WTC11 (cell line): Measurements from ENCODE around the gene TWIST2. TPM values are rescaled to one million over a fixed set of nuclear protein-coding genes. Genes with fewer than 3 reads are reported as not detected.

Source experiments
- ATAC-seq: fragments of 200-7000 bp; cut with Tn5 transposase; 2 replicates; pipeline ENCODE4 v1.10.0; 2021; ENCODE audit warnings: mild to moderate bottlenecking, moderate library complexity
- CTCF ChIA-PET: fragments of 300-600 bp; sonication (Branson Sonifier 250); formaldehyde crosslinking; loops from one replicate; lab custom pipeline; 2021; ENCODE audit warnings: antibody characterized with exemption; lab: Charles Lee
- POLR2A ChIA-PET: fragments of 350-600 bp; sonication (Branson Sonifier 250); formaldehyde crosslinking; loops from one replicate; lab custom pipeline; 2021; ENCODE audit warnings: antibody characterized with exemption; lab: Charles Lee
- DNase-seq: peaks from one replicate; pipeline ENCODE4 v3.0.0; 2021; ENCODE audit warnings: low spot score
- H3K27ac Mint-ChIP-seq: 2 replicates; pipeline ENCODE4 v1.8.0; 2021; ENCODE audit warnings: mixed read lengths
- H3K27me3 Mint-ChIP-seq: 2 replicates; pipeline ENCODE4 v1.8.0; 2021; ENCODE audit warnings: low read depth, mild to moderate bottlenecking, moderate library complexity, mixed read lengths
- H3K36me3 Mint-ChIP-seq: 2 replicates; pipeline ENCODE4 v1.8.0; 2021; ENCODE audit warnings: mixed read lengths
- H3K4me1 Mint-ChIP-seq: 2 replicates; pipeline ENCODE4 v1.8.0; 2022; ENCODE audit warnings: mixed read lengths
- H3K4me3 Mint-ChIP-seq: 2 replicates; pipeline ENCODE4 v1.8.0; 2021; ENCODE audit warnings: mild to moderate bottlenecking, moderate library complexity, mixed read lengths
- H3K9me3 Mint-ChIP-seq: 2 replicates; pipeline ENCODE4 v1.8.0; 2021; ENCODE audit warnings: mixed read lengths
- ARID4B ChIP-seq: sonication (generic); formaldehyde crosslinking; IDR thresholded peaks from 2 replicates; pipeline ENCODE4 v1.8.0; 2023; ENCODE audit warnings: missing genetic modification reagents, mild to moderate bottlenecking, borderline replicate concordance
- CDX4 ChIP-seq: fragments of 250-450 bp; sonication (Bioruptor Pico); IDR thresholded peaks from 2 replicates; pipeline ENCODE4 v1.9.0; 2021; ENCODE audit warnings: moderate library complexity, mild to moderate bottlenecking, inconsistent platforms, borderline replicate concordance
- GRHL2 ChIP-seq: fragments of 250-450 bp; sonication (Bioruptor Pico); IDR thresholded peaks from 2 replicates; pipeline ENCODE4 v1.8.0; 2022; ENCODE audit warnings: mild to moderate bottlenecking, moderate library complexity; ENCODE audit not compliant: insufficient replicate concordance, severe bottlenecking
- IRF2 ChIP-seq: sonication (generic); formaldehyde crosslinking; IDR thresholded peaks from 2 replicates; pipeline ENCODE4 v1.8.0; 2022; ENCODE audit warnings: low read depth, missing genetic modification reagents, borderline replicate concordance
- MXD4 ChIP-seq: fragments of 250-450 bp; sonication (Bioruptor Pico); IDR thresholded peaks from 2 replicates; pipeline ENCODE4 v1.8.0; 2021; ENCODE audit warnings: mild to moderate bottlenecking, moderate library complexity, borderline replicate concordance
- MYBL2 ChIP-seq: sonication (generic); formaldehyde crosslinking; IDR thresholded peaks from 2 replicates; pipeline ENCODE4 v1.8.1; 2023; ENCODE audit warnings: mild to moderate bottlenecking, moderate library complexity, missing genetic modification reagents
- NFATC4 ChIP-seq: fragments of 250-450 bp; sonication (Bioruptor Pico); IDR thresholded peaks from 2 replicates; pipeline ENCODE4 v1.9.0; 2021; ENCODE audit warnings: mild to moderate bottlenecking
- PREB ChIP-seq: sonication (generic); formaldehyde crosslinking; IDR thresholded peaks from 2 replicates; pipeline ENCODE4 v1.8.1; 2022; ENCODE audit warnings: mild to moderate bottlenecking, missing genetic modification reagents, moderate library complexity, borderline replicate concordance
- PRRX2 ChIP-seq: fragments of 250-450 bp; sonication (Bioruptor Pico); IDR thresholded peaks from 2 replicates; pipeline ENCODE4 v1.8.0; 2021; ENCODE audit warnings: mild to moderate bottlenecking
- SOX15 ChIP-seq: fragments of 250-450 bp; sonication (Bioruptor Pico); IDR thresholded peaks from 2 replicates; pipeline ENCODE4 v1.9.0; 2021; ENCODE audit warnings: mild to moderate bottlenecking
- TEAD4 ChIP-seq: sonication (generic); formaldehyde crosslinking; IDR thresholded peaks from 2 replicates; pipeline ENCODE4 v1.8.0; 2022; ENCODE audit warnings: mild to moderate bottlenecking, missing genetic modification reagents
- ZBTB21 ChIP-seq: sonication (generic); formaldehyde crosslinking; IDR thresholded peaks from 2 replicates; pipeline ENCODE4 v1.8.1; 2023; ENCODE audit warnings: mild to moderate bottlenecking, missing genetic modification reagents, borderline replicate concordance
- ZMAT4 ChIP-seq: fragments of 250-450 bp; sonication (Bioruptor Pico); IDR thresholded peaks from 2 replicates; pipeline ENCODE4 v1.9.0; 2021; ENCODE audit warnings: mild to moderate bottlenecking
- ZNF219 ChIP-seq: sonication (generic); formaldehyde crosslinking; IDR thresholded peaks from 2 replicates; pipeline ENCODE4 v1.8.0; 2023; ENCODE audit warnings: missing genetic modification reagents, mild to moderate bottlenecking, borderline replicate concordance
- ZNF281 ChIP-seq: sonication (generic); formaldehyde crosslinking; IDR thresholded peaks from 2 replicates; pipeline ENCODE4 v1.8.0; 2023; ENCODE audit warnings: mild to moderate bottlenecking, missing genetic modification reagents
- ZNF416 ChIP-seq: fragments of 250-450 bp; sonication (Bioruptor Pico); IDR thresholded peaks from 2 replicates; pipeline ENCODE4 v1.9.0; 2021; ENCODE audit warnings: mild to moderate bottlenecking, inconsistent platforms
- ZNF671 ChIP-seq: fragments of 250-450 bp; sonication (Bioruptor Pico); IDR thresholded peaks from 2 replicates; pipeline ENCODE4 v1.8.0; 2021; ENCODE audit warnings: mild to moderate bottlenecking
- total RNA-seq: library from RNA; stranded (reverse); gene quantifications from 3 replicates; pipeline ENCODE4 v1.2.3, GENCODE V29; 2021
- TF ChIP-seq, protein P1 (sequence below): sonication (generic); formaldehyde crosslinking; IDR thresholded peaks from 2 replicates; pipeline ENCODE4 v1.8.1; 2023; ENCODE audit warnings: mild to moderate bottlenecking, missing genetic modification reagents
- TF ChIP-seq, protein P2 (sequence below): sonication (generic); formaldehyde crosslinking; IDR thresholded peaks from 2 replicates; pipeline ENCODE4 v1.8.0; 2022; ENCODE audit warnings: mild to moderate bottlenecking, missing genetic modification reagents

Gene TWIST2
- total RNA-seq, 1 experiment from 2014 or later = 5.7 TPM

- no peak for TF ChIP-seq ZMAT4 (CRISPR knock-in tag)
- no peak for TF ChIP-seq ZNF416 (CRISPR knock-in tag)
- TF ChIP-seq MXD4 = no peak
- TF ChIP-seq, all 79 proteins: peak for 0
Measured at GRCh38 chr2:238891457-238892203, 43.7 kb downstream of the TWIST2 start (continued).

DNA sequence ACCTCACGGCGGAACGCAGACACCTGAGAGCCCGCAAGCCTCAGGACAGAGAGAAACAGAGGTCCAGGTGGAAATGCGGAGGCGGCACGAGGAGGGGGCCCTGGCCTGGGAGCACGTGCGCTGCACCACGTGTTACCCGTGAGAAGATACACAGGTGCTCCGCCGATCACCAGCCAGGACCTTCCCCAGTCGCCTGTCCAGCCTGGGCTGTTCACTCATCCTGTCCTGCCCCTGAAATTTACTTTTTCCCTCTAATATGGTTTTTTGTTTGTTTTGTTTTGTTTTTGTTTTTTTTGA is 44.3 kb downstream of the TWIST2 start:
- peaks cover 2% of the 10 kb centered on the region; the same call in 1 of the 2 replicates for H3K4me1 Mint-ChIP-seq
- TF ChIP-seq PREB (no peak), ZNF671 (CRISPR knock-in tag) (no peak), ZBTB21 (no peak), SOX15 (CRISPR knock-in tag) (no peak), ARID4B (CRISPR knock-in tag) (no peak), ZNF219 (CRISPR knock-in tag) (no peak), MYBL2 (CRISPR knock-in tag) (no peak)
- no peak for DNase-seq
- ChIA-PET POLR2A (no interaction called here), CTCF (no interaction called here)
- no peaks in the 10 kb centered on the region for H3K27me3 Mint-ChIP-seq
- no peak overlapping the region for H3K27ac Mint-ChIP-seq
- H3K36me3 Mint-ChIP-seq = peaks cover 4% of the 10 kb centered on the region; the same call in 1 of the 2 replicates
- ATAC-seq = no peak
- H3K9me3 Mint-ChIP-seq = peaks cover 5% of the 10 kb centered on the region
- H3K4me3 Mint-ChIP-seq = no peak overlapping the region

DNA sequence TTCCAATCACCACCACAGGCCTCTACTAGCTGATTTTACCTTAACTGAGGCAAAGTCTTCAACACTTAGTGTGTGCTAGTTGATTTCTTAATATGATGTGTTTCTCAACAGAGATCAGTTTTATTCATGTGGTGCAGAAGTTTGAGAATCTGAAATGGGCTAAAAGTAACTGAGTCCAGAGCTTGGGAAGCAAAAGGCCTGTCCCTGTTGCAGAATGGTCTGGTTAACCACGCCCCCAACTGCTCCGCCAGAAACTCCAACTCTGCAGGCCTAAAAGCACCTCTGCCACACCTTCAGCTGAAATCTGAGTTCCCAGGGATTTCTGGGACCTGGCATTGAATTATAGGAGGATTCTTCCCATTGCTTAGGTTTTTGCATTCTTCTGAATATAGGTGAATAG is 44.9 kb downstream of the TWIST2 start:
- H3K36me3 Mint-ChIP-seq = no peaks in the 10 kb centered on the region
- no peak overlapping the region for H3K4me3 Mint-ChIP-seq
- no peaks in the 10 kb centered on the region for H3K27me3 Mint-ChIP-seq
- no peaks in the 10 kb centered on the region for H3K9me3 Mint-ChIP-seq
- CTCF ChIA-PET = interaction anchor here (0.7 to 1.2 kb wide), 2 partner anchors 17 to 20 kb away, joined by 3 to 9 read pairs; no protein-coding TSS in a partner anchor
- no peak for DNase-seq
- no peak for ATAC-seq
- H3K27ac Mint-ChIP-seq = no peak overlapping the region
- POLR2A ChIA-PET = no interaction called here
- H3K4me1 Mint-ChIP-seq = peaks cover 2% of the 10 kb centered on the region; the same call in 1 of the 2 replicates
- TF ChIP-seq, protein P1, sequence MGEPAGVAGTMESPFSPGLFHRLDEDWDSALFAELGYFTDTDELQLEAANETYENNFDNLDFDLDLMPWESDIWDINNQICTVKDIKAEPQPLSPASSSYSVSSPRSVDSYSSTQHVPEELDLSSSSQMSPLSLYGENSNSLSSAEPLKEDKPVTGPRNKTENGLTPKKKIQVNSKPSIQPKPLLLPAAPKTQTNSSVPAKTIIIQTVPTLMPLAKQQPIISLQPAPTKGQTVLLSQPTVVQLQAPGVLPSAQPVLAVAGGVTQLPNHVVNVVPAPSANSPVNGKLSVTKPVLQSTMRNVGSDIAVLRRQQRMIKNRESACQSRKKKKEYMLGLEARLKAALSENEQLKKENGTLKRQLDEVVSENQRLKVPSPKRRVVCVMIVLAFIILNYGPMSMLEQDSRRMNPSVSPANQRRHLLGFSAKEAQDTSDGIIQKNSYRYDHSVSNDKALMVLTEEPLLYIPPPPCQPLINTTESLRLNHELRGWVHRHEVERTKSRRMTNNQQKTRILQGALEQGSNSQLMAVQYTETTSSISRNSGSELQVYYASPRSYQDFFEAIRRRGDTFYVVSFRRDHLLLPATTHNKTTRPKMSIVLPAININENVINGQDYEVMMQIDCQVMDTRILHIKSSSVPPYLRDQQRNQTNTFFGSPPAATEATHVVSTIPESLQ = no peak
- TF ChIP-seq PRRX2 (CRISPR knock-in tag) = no peak
- TF ChIP-seq CDX4 (CRISPR knock-in tag) = no peak
- TF ChIP-seq, protein P2, sequence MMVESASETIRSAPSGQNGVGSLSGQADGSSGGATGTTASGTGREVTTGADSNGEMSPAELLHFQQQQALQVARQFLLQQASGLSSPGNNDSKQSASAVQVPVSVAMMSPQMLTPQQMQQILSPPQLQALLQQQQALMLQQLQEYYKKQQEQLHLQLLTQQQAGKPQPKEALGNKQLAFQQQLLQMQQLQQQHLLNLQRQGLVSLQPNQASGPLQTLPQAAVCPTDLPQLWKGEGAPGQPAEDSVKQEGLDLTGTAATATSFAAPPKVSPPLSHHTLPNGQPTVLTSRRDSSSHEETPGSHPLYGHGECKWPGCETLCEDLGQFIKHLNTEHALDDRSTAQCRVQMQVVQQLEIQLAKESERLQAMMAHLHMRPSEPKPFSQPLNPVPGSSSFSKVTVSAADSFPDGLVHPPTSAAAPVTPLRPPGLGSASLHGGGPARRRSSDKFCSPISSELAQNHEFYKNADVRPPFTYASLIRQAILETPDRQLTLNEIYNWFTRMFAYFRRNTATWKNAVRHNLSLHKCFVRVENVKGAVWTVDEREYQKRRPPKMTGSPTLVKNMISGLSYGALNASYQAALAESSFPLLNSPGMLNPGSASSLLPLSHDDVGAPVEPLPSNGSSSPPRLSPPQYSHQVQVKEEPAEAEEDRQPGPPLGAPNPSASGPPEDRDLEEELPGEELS (CRISPR knock-in tag) = no peak
- no peak for TF ChIP-seq NFATC4
- no peak for TF ChIP-seq SOX15 (CRISPR knock-in tag)
- no peak for TF ChIP-seq IRF2 (CRISPR knock-in tag)
- TF ChIP-seq TEAD4 (CRISPR knock-in tag) = no peak
- TF ChIP-seq GRHL2 (CRISPR knock-in tag) = no peak
- TF ChIP-seq ZNF416 (CRISPR knock-in tag) = no peak
- no peak for TF ChIP-seq ZNF281 (CRISPR knock-in tag)
